GM12801 (cell line): ENCODE results near the gene GPX8.

Experiments used
- TF ChIP-seq, protein P1 (sequence below): IDR thresholded peaks from one replicate; pipeline ENCODE4 v1.5.1; 2011; ENCODE audit warnings: control low read depth; ENCODE audit not compliant: insufficient read length; ENCODE audit errors: extremely low read depth

The GPX8 gene

DNA sequence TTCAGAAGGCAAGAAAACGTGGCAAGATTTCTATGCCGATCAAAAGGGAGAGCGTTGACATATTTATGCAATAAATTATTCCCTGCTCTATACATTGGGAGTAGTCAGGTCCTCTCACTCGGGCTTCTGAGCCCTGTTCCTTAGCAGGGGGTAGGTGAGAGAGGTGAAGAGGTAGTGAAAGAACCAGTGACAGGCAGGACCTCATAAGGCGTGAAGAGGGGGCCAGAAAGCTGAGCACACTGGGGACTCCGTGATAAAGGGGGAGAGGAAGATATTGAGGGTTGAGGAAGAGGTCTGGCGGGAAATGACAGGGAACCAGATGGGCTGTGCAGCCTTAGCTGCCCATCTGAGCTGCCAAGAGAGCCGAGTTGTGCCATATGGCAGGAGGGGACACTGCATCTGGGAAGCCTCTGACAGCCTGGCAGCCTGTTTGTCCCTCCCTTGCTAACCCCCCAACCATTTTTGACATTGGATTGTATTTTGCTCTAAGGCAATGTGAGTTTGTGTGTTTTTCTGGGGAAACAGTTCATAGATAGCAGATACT, 13.8 kb downstream of the GPX8 start:
- TF ChIP-seq, protein P1, sequence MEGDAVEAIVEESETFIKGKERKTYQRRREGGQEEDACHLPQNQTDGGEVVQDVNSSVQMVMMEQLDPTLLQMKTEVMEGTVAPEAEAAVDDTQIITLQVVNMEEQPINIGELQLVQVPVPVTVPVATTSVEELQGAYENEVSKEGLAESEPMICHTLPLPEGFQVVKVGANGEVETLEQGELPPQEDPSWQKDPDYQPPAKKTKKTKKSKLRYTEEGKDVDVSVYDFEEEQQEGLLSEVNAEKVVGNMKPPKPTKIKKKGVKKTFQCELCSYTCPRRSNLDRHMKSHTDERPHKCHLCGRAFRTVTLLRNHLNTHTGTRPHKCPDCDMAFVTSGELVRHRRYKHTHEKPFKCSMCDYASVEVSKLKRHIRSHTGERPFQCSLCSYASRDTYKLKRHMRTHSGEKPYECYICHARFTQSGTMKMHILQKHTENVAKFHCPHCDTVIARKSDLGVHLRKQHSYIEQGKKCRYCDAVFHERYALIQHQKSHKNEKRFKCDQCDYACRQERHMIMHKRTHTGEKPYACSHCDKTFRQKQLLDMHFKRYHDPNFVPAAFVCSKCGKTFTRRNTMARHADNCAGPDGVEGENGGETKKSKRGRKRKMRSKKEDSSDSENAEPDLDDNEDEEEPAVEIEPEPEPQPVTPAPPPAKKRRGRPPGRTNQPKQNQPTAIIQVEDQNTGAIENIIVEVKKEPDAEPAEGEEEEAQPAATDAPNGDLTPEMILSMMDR: no peak

DNA sequence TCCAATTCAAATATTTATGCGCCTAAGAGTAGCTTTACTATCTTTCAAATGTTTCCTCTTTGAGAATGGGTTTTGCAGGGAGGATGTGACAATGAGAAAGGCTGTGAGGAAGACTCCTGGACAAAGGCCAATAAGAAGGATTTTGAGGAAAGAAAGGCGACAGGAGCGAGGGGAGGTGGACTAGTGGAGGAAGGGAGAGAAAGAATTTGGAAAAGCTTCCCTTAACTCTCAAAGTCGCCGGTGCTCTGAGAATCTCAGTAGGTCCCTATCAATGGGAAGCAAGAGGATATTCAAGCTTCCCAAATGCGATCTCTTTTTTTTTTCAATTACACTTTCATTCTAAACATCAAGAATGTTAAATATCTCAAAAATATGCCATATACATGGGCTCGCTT, 15.8 kb downstream of the GPX8 start:
- TF ChIP-seq, protein P1: no peak

DNA sequence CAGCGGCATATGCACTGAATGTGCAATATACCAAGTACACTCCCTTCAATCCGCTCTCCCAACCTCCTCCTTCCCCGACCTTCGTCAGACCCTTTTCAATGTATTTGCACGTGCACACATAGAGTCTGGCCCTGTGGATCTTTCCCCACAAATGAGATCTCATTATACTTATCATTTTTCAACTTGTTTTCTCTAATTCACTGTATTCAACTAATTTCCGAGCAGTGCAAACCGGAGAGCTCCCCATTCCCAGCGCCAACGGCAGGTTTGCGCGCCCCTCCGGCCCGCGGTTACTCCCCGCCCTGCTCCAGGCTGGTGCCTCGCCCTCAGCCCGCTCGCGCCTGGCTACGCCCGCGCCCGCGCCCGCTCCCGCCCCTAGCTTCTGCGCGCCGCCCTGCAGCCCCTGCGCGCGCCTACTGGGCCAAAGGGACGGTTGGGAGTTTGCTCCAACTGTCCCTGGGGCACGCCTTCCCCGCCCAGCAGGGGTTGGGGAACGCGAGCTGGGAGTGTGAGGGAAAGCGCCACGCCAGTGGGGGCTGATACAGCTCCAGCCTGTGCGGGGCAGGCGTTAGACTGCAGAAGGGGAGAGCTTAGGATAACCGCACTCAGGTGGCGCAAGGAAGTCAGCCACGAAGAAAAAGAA, 16.3 kb downstream of the GPX8 start:
- TF ChIP-seq, protein P1: no peak

DNA sequence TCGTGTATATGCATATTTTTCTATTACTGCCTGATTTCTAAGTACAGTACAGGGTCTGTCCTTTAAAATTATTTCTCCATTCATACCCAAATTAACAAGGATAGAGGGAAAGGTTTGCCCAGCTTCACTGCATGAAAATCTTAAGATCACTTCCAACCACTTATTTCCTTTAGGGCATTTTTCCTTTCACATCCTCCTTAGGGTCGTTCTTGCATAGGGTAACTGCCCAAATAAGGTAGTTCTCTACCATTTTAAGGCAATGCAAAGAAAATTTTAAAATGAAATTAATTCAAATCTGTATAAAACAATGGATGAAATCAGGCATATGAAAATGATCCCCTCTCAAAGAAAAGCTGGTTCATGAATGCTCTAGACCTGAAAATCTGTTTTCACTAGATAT, 17.1 kb downstream of the GPX8 start:
- TF ChIP-seq, protein P1: no peak

DNA sequence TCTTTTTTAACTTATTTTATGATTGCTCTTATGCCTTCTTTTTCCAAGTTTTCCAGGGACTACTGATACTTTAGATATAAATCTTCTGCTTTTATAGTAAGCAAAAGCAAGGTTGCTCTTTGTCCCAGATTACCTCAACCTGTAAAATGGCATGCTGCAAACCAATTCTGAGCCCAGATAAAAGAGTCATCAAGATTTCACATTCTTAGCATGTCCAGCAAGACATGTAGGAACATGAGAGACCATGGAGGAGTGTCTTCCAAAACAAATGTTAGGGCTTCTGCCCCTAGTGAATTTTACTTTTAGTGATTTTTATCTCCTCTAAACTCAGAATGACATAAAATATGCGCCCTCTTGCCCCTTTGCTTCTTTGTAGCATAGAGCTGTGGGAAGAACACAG, 20.0 kb downstream of the GPX8 start:
- TF ChIP-seq, protein P1: no peak

DNA sequence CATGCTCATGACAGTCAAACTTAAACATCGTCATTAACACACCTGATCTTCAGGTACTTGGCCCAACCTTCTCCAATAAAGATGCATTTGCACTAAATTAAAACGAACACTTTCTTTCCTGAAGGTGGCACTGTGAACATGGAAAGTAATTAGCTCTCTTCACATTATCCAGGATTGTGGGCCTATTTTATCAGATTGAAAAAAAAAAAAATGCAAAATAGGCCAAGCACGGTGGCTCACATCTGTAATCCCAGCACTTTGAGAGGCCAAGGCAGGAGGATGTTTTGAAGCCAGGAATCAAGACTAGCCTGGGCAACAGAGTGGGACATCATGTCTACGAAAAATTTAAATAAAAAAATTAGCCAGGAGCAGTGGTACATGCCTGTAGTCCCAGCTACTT, 27.4 kb downstream of the GPX8 start:
- TF ChIP-seq, protein P1: no peak

DNA sequence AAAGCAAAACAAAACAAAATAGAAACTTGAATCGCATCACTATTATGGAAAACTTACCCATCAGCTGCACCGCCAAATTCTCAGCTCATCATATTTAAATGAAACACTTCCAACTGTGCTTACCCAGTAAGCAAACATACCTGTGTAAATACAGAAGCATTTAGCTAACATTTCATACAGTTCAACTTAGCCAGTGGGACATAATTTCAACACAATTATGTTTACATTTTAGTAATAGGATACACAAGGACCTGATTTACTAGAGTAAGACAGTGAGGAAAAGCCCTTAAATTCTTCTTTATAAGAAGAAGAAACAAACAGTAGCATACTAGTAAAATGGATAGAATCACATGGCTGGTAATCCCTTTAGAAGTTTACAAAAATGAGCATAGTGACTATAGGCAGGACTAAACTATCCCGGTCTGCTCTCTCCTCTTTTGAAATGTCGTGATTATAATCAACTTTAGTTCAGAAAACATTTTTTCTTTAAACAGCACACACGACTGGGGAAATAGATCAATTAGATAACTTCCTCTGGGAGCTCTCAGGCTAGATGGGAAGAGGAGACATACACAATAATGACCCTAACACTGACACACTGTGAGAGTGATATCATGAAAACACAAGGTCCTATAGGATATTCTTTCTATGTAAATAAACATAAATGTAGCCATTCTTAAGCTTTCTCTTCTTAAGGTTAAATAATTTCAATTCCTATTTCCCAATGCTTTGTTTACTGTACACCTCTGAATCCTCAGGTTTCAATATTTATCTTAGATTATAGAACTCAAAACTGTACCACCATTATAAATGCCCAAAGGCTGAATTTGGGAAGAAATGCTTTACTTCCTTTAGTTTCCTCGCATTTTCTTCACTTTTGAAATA, 28.9 kb downstream of the GPX8 start:
- TF ChIP-seq, protein P1: no peak
